ENCODE measurements around the gene BTRC.

GRCh38 chr10:101595591-101596433, 241.8 kb downstream of the BTRC start:
- no peak for TF ChIP-seq CTCF (IDR thresholded peaks at IDR 0.05)
- no peak for TF ChIP-seq POLR2A (IDR thresholded peaks at IDR 0.05)
